Parathyroid adenoma (tissue), 2 donors: ENCODE results near the gene FBXW4.

Experiments
- H2AFZ ChIP-seq: fragments of 300-600 bp; sonication (generic); one replicate; pipeline ENCODE4 v1.7.0; 2017; ENCODE audit warnings: antibody characterized with exemption, mild to moderate bottlenecking
- H3K27ac ChIP-seq: fragments of 300-600 bp; sonication (generic); one replicate; pipeline ENCODE4 v1.7.0; 2017
- H3K27me3 ChIP-seq: fragments of 300-600 bp; sonication (generic); one replicate; pipeline ENCODE4 v1.7.0; 2017; ENCODE audit warnings: low read length; ENCODE audit not compliant: control insufficient read depth, insufficient read depth
- H3K36me3 ChIP-seq: fragments of 300-600 bp; sonication (generic); one replicate; pipeline ENCODE4 v1.7.0; 2017; ENCODE audit warnings: low read length; ENCODE audit not compliant: control insufficient read depth, insufficient read depth
- H3K4me1 ChIP-seq: fragments of 300-600 bp; sonication (generic); one replicate; pipeline ENCODE4 v1.7.0; 2017; ENCODE audit warnings: control low read depth
- H3K4me2 ChIP-seq: fragments of 300-600 bp; sonication (generic); one replicate; pipeline ENCODE4 v1.7.0; 2017; ENCODE audit warnings: low read length
- H3K4me3 ChIP-seq: fragments of 300-600 bp; sonication (generic); one replicate; pipeline ENCODE4 v1.7.0; 2017; ENCODE audit warnings: low read depth, low read length
- H3K79me2 ChIP-seq: fragments of 300-600 bp; sonication (generic); one replicate; pipeline ENCODE4 v1.7.0; 2017; ENCODE audit warnings: control low read depth
- H3K9ac ChIP-seq: fragments of 300-600 bp; sonication (generic); one replicate; pipeline ENCODE4 v1.7.0; 2017; ENCODE audit warnings: mild to moderate bottlenecking
- H3K9me3 ChIP-seq: fragments of 300-600 bp; sonication (generic); one replicate; pipeline ENCODE4 v1.7.0; 2017; ENCODE audit warnings: low read length; ENCODE audit not compliant: control insufficient read depth
- TF ChIP-seq, protein P1 (sequence below): fragments of 300-600 bp; sonication (generic); IDR thresholded peaks from one replicate; pipeline ENCODE4 v1.7.0; 2017; ENCODE audit warnings: antibody characterized with exemption, mild to moderate bottlenecking
- donor health status: primary hyperparathyroidism.

The FBXW4 gene

DNA sequence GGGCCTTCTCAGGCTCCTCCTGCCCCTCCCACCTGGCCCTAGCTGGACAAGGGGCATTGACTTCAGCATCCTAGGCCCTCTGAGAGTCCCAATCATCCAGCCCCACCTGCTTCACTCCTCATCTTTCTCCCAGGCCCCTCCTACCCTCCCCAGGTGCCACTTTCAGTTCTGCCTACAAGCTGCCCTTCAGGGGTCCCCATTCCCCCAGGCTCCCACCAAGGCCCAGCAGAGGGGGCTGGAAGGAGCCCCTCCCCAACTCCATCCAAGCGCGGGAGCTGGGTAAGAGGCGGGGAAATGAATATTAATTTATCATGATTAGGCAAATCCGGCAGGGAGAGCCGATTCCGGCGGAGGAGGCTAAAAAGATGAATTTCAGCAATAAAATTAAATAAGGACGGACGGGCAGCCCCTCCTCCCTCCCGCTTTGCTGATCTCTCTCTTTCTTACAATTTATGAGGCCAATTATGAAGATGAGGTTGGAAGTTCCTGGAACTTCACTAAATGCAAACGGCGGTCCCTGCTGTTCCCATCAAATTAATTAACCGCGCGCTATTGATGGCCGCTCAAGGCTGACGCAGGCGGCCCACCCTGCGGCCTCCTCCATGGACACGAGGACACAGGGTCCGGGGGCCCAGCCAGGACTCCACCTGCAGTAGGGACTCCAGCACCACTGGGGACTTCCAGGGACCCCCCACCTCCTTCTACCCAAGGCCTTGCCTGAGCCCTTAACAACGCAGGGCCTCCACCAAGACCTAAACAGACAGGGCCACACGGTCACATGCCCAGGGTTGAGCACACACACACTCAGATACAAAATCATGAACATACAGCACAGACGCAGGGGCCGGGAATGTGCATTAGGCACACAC is 120.9 kb downstream of the FBXW4 start:
- Histone ChIP-seq H3K9me3 (no peaks in the 10 kb centered on the region), H3K4me3 (no peak overlapping the region), H3K79me2 (no peaks in the 10 kb centered on the region), H3K9ac (no peak overlapping the region), H3K4me1 (peaks cover 14% of the 10 kb centered on the region), H3K27ac (no peak overlapping the region), H3K4me2 (no peak overlapping the region), H3K27me3 (peaks cover 8% of the 10 kb centered on the region), H3K36me3 (no peaks in the 10 kb centered on the region), H2AFZ (no peak overlapping the region)
- TF ChIP-seq, protein P1, sequence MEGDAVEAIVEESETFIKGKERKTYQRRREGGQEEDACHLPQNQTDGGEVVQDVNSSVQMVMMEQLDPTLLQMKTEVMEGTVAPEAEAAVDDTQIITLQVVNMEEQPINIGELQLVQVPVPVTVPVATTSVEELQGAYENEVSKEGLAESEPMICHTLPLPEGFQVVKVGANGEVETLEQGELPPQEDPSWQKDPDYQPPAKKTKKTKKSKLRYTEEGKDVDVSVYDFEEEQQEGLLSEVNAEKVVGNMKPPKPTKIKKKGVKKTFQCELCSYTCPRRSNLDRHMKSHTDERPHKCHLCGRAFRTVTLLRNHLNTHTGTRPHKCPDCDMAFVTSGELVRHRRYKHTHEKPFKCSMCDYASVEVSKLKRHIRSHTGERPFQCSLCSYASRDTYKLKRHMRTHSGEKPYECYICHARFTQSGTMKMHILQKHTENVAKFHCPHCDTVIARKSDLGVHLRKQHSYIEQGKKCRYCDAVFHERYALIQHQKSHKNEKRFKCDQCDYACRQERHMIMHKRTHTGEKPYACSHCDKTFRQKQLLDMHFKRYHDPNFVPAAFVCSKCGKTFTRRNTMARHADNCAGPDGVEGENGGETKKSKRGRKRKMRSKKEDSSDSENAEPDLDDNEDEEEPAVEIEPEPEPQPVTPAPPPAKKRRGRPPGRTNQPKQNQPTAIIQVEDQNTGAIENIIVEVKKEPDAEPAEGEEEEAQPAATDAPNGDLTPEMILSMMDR = no peak

DNA sequence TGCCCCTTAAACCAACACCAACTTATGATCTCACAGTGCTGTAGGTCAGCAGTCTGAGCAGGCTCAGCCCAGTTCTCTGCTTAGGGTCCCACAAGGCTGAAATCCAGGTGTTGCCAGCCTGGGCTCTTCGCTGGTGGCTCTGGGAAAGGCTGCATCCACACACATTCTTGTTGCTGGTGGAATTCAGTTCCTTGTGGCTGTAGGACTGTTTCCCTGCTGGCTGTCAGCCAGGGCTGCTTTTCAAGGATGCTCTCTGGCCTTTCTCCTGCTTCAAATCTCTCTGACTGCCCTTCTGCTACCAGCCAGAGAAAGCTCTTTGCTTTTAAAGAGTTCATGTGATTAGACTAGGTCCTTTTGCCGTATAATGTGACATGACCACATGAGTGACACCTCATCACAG is 122.2 kb downstream of the FBXW4 start:
- Histone ChIP-seq H2AFZ (no peak overlapping the region), H3K27ac (no peak overlapping the region), H3K36me3 (no peaks in the 10 kb centered on the region), H3K4me1 (peaks cover 14% of the 10 kb centered on the region), H3K9ac (no peak overlapping the region), H3K79me2 (no peaks in the 10 kb centered on the region), H3K4me3 (no peak overlapping the region), H3K4me2 (no peak overlapping the region), H3K27me3 (peaks cover 8% of the 10 kb centered on the region), H3K9me3 (no peaks in the 10 kb centered on the region)
- TF ChIP-seq, protein P1 = no peak

DNA sequence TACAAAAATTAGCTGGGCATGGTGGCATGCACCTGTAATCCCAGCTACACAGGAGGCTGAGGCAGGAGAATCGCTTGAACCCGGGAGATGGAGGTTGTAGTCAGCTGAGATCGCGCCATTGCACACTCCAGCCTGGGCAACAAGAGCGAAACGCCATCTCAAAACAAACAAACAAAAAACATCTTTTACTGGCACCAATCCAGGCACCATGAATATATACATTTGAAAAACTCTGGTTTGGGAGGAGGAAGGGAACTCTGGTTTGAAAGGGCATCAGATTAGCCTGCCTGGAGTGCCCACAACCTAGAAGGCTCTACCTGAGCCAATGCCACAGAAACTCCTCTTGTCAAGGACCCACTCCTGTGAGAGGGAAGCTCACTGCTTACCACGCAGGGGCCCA is 122.8 kb downstream of the FBXW4 start:
- H3K36me3 ChIP-seq = no peaks in the 10 kb centered on the region
- H3K27me3 ChIP-seq = peaks cover 8% of the 10 kb centered on the region
- no peak overlapping the region for H2AFZ ChIP-seq
- no peak overlapping the region for H3K27ac ChIP-seq
- TF ChIP-seq, protein P1 = no peak
- H3K9me3 ChIP-seq = no peaks in the 10 kb centered on the region
- H3K79me2 ChIP-seq = no peaks in the 10 kb centered on the region
- peaks cover 14% of the 10 kb centered on the region for H3K4me1 ChIP-seq
- H3K9ac ChIP-seq = no peak overlapping the region
- no peak overlapping the region for H3K4me3 ChIP-seq
- H3K4me2 ChIP-seq = no peak overlapping the region

GRCh38 chr10:101571271-101571925 is 123.6 kb downstream of the FBXW4 start:
- Histone ChIP-seq H2AFZ (no peak overlapping the region), H3K9me3 (no peaks in the 10 kb centered on the region), H3K4me3 (no peak overlapping the region), H3K27me3 (peaks cover 8% of the 10 kb centered on the region), H3K9ac (no peak overlapping the region), H3K4me1 (peaks cover 14% of the 10 kb centered on the region), H3K27ac (no peak overlapping the region), H3K36me3 (no peaks in the 10 kb centered on the region), H3K4me2 (no peak overlapping the region), H3K79me2 (no peaks in the 10 kb centered on the region)
- TF ChIP-seq, protein P1 = no peak
